DMS79 treated with DMSO at 0.1 percent for 48 hours (cell line): Measurements from ENCODE around the gene CD276.
"Not testable (repeated sequence)": the region's sequence is repeated elsewhere in the genome, so short reads cannot be mapped to it uniquely, and the experiment has no call there.

Experiments used
- DNase-seq: peaks from one replicate; lab custom pipeline; 2025; lab: John Stamatoyannopoulos, UW

The CD276 gene

DNA sequence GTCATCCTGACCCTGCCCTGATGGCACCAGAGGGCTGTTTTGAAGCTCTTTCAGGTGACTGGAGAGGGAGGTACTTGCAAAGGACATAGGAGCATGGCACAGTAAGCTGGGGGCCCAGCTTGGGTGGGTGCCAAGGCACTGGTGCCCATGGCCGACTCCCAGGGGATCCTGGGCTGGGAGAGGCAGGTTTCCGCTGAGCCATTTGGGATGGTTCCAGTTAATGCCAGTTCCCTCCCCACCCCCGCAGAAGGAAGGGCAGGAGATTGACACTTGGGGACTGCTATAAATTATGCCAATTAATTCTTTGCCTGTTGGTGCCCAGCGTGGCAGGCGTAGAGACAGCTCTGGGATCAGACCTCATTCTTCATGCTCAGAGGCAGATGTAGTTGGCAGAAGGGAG, 26.1 kb downstream of the CD276 start:
- no peak for DNase-seq

DNA sequence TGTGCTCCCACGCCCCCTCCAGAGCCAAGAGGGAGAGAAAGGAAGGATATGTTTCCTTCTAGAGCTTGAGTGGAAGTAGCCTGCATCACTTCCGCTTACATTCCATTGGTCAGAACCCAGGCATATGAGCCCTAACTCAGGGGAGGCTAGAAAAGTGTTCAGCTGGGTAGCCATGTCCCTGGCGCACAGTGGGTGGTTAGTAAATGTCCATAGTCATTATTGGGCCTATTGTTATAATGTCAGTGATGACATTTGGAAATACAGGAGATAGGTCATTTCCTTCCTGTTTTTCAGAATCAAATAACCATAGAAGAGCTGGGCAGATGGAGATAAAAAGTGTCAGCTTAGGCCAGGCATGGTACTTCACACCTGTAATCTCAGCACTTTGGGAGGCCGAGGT, 27.3 kb downstream of the CD276 start:
- no peak for DNase-seq

DNA sequence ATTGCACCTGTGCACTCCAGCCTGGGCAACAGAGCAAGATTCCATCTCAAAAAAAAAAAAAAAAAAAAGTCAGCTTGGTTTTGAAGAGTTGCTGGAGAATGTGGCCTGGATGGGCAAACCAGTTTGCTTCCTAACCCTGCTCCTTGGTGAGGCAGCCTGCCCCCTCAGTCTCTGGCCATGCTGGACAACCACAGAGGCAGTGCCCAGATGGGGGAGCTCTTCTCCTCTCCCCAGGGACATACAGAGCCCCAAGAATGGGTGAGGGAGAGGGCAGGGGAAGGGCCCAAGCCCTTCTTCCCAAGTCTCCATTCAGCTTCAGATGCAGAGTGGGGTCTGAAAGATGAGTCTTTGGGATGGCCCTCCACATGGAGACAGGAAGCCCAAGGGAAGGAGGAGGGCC, 27.9 kb downstream of the CD276 start:
- DNase-seq, result no peak

DNA sequence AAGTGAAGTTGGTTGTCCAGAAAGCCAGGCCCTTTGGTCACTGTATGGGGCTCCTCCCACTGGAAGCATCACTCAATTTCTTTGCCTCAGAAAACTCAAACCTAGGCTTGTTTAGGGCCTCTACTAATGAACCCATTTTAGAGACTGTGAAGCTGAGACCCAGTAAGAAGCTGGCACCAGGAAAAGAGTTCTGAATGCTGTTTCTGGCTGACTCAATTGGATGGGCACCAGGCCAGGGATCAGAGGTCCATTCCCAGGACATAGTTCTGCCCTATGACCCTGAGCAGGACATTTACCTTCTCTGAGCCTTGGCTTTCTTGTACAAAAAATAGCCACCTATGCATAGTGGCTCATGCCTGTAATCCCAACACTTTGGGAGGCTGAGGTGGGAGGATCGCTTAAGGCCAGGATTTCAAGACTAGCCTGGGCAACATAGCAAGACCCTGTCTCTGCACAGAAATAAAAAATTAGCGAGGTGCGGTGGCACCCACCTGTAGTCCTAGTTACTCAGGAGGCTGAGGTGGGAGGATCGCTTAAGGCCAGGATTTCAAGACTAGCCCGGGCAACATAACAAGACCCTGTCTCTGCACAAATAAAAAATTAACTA, 30.6 kb downstream of the CD276 start:
- no peak for DNase-seq

DNA sequence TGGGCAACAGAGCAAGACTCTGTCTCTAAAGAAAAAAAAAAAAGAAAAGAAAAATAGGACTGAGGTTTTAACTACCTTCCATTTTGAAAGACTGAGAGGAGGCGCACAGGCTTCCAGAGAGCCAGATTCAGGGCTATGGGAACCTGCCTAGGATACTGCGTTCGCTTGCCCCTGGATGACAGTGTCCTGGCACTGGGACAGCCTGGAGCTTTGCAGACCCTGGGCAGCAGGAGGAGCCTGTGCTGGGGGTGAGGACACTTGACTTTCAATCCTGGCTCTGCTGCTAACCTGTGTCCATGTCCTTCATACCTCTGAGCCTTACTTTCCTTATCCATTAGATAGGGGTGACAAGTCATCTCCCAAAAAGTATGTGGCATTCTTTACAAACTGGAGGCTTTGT, 31.2 kb downstream of the CD276 start:
- DNase-seq, result no peak

DNA sequence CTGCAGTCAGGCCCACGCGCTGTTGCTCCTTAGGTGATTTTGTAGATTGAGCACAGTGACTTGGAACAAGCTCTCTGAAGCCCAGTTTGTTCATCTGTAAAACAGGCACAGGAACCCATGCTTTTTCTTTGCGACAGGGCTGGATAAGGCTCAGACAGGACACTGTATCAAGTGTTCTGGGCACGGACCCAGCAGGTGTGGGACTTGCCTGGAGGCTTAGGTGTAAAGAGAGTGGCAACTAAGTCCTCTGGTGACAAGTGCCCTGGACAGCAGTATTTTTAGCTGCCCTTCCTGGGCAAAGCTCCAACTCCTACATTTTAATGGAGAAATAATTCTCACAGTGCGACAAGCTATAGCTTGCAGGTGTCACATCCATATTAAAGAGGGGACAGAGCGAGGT, 32.2 kb downstream of the CD276 start:
- peak; percentile 60 for DNase-seq

DNA sequence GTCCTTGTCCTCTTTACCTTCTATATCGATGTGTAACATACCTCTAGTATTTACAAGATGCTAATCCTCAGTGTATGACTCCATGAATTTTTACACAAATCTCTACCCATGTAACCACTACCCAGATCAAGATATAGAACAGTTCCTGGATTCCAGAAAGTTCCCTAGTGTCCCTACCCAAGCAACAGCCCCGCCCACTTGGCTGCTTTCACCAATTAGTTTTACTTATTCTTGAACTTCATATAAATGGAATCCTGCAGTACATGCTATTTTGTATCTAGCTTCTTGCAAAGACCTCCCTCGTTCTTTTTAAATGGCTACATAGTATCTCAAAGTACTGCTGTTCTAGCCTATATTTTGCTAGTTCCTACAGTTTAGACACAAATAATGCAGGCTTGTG, 33.0 kb downstream of the CD276 start:
- DNase-seq, result no peak

DNA sequence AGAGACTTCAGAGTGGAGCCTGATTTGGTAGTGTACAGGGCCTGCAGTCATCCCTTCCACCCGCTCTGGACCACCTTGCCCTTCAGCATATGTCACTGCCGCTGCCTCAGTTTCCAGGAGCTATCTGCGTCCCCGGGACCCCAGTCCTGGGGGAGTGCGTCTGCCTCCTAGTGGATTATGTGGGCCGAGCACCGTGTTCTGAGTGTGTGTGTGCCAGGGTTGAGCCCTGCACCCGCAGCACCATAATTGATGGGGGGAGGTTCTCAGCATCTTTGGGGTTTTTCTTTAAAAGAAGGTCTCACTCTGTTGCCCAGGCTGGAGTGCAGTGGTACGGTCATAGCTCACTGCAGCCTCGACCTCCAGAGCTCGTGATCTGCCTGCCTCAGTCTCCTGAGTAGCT, 33.6 kb downstream of the CD276 start:
- DNase-seq, result no peak

DNA sequence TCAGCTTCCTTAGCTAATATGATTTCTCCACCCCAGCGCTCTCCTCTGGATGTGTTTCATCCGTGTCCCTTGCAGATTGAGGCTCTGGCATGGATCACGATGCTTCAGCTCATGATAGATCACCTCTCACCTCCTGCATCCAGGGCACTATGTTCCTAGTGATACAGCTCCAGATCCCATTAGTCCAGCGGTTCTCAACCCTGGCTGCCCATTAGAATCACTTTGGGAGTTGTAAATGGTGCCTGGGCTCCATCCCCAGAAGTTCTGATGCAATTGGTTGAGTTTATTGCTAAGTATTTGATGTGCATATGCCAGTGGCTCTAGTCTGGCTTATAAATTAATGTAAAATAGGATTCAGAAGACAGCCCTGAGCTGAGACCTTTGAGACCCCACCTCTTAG, 34.5 kb downstream of the CD276 start:
- no peak for DNase-seq

DNA sequence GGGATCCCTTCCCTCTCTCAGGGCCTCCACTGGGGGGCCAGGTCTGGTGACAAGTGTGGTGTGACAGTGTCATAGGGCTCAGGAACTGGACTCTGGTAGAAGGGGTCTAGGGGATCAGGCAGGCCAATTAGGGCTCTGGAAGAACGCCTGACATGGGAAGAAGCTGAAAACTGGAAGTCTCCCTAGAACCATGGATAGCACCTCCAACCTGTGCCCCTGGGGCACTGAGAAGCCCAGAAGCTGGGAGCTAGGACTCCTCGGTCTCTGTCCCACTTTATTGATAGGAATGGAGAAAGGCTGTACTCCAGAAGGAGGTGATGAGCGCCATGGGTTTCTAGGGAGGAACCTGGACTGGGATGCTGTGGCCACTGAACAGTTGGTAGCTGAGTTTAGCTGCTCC, 38.2 kb downstream of the CD276 start:
- no peak for DNase-seq

DNA sequence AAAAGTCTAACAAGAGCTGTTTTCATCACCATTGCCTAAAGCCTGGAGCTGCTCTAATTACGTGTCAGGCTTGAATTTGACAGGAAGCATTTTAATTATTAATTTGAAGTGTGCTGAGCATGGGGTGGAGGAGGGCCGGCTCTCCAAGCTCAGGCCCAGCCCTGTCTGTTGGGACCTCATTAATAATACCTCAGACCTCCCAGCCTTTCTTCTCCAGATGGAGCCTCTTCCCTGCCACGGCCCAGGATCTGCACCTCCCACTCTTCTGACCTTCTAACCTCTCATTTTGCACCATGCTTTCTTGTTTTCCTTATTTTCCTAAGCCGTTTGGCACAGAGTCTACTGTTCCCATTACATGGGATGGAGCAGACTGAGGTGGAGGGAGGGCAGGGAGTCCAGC, 39.0 kb downstream of the CD276 start:
- DNase-seq, result no peak

DNA sequence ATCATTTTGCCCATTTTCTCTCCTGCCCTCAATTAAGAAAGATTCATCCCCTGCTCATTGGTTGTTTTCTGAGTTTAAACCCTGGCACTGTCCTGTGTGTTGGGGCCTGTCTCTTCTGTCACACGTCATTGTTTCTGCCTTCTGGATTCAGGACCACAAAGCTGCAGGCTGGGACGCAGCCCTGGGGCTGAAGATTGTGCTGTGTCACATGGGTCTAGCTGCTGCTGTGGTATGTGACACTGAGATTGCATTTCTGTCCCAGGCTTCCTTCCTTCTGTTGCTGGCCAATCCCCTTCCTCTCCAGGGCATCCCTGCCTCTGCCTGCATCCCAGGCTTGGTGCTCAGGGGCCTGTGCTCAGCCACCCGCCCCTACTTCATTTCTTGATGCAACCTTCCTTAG, 40.0 kb downstream of the CD276 start:
- no peak for DNase-seq

DNA sequence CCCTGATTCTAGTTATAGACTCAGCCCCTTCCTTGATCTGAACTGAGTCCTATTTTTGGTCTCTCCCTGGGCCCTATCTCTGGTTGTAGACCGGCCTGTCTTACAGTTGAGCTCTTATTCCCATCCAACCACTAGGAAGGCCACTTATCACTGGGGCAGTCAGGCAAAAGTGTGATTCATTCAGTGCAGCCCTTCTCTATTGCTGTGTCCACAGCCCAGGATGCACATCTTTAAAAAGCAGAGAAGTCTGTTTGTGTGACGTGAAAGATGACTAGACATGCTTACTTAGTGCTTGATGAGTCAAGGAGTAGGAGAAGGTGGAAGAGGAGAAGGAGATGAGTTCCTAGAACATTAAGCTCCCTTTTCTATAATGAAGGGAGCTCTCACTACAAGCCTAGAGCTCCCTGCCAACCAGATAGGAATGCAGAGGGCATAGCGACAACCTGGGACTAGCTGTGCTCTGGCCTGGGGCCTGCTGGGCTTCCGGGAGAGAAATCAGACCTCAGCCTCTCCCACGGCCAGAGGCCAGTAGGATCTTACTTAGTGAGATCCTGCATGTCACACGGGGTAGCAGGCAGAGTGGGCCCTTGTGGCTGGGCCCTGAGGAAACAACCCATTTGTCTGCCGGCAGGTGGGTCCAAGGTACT, 43.3 kb downstream of the CD276 start:
- DNase-seq, result no peak

DNA sequence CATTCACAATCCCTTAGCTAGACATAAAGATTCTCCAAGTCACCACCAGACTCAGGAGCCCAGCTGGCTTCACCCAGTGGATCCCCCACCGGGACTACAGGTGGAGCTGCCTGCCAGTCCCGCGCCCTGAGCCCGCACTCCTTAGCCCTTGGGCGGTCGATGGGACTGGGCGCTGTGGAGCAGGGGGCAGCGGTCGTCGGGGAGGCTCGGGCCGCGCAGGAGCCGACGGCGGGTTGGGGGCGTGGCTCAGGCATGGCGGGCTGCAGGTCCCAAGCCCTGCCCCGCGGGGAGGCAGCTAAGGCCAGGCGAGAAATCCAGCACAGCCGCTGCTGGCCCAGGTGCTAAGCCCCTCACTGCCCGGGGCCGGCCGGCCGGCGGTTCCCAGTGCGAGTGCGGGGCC, 47.9 kb downstream of the CD276 start:
- DNase-seq, result not testable (repeated sequence)

DNA sequence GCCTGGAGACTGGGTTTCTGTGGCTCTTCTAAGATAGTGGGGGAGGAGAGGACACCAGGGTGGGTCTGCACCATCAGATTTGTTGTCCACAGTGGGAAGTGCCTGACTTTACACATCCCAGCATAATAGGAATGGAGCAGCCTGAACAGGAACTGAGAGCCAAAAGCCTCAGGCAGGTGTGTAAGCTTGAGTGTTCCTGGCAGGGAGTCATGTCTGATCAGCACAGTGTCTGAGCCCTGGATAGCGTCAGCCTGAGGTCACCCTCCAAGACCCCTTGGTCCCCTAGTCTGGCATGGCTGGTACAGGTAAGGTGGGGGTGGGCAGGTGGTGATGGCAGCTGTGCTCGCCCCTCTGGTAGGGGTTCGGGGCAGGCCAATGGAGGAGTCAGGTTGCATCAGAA, 48.7 kb downstream of the CD276 start:
- DNase-seq, result peak; percentile 38

DNA sequence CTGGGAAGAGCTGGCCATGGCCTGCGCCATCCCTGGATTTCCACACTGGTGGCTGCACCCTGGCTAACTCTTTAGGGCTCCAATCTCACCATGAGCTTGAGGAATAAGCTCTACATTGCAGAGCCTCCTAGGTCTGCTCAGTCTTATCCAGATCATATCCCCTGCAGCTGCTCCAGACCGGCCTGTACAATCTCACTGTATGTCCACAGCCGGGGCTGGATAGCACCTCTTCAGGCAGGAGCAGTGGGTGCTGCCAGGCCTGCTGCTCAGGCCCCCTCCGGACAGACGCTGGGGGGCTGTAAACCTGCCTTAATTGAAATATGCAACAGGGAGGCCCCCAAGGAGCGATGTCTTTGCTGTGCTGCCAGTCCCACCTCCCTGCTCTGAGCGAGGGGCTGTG, 53.4 kb downstream of the CD276 start:
- DNase-seq, result no peak

DNA sequence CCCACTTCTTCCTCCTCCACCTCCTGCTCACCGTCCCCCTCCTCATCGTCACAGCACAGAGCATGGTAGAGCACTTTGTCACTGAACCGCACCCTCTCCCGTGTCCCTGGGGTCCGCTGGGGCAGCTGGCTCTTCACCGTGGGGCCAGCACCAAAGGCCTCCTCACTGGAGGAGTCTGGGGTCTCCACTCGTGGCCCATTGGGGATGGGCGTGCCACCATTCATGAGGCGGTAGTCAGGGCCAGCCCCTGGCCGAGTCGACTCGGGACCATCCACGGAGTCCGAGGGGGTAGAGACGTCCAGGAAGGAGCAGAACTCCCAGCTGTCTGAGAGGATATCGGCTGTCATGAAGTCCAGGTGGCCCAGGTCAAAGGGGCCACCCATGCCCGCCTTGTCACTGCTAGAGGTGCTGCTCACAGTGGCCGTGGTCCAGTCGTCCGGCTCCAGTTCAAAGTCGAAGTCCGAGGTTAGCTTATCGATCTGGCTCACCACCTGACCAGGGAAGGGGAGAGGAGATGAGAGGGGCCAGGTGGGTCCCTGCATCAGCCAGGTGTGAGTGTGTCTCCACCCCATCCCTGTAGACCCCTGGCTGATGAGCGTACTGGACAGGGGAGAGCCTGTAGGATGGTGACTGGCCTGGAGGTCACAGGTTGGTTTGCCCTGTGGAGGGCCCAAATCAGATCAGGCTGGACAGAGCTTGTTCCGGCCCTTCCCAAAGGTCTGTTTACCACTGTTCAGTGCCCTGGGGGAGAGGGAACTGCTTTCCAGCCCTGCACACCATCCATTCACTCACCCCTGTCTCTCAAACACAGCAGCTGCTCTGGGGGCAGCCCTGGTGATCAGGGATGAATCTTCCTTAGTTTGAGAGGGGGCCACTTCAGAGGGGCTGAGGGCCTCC, 56.2 kb downstream of the CD276 start:
- no peak for DNase-seq

DNA sequence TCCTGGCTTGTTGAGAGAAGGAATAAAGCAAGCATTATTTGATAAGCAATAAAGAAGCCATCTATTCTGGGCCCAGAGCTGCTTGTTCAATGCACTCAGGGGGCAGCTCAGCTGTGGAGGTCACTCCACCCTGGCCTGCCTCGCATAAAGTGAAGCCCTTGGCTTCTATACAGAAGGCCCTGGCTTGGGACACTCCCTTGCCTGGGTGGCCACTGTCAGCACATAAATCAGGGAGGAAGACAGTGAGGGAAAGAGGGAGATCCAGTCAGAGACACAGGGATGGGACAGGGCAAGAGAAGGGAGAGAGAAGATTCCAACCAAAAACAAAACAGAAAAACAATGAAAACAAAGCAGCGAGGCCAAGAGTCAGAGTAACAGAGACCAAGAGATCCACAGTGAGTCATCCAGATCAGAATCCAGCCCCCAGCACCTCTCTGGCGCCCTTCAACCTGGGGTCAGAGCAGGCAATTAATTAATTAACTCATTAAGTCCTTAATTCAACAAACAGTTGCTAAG, 57.2 kb downstream of the CD276 start:
- DNase-seq, result no peak

DNA sequence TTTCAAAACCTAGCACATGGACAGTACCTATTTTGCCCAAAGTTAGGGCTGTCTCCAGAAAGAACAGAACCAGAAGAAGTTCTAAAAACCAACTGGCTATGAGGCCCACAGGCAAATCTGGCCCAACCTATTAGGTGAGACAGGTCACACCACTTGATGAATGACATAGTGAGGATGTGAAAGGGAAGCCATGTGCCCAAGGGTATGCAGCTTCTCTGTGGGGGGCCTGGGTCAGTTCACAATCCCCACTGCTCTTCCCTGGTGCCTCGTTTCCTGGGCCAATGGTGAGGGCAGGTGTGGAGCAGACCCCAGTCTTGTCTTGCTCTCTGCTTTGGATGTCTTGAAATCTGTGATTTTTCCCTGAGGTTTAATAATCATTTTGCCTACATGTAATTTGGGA, 60.1 kb downstream of the CD276 start:
- DNase-seq, result no peak

DNA sequence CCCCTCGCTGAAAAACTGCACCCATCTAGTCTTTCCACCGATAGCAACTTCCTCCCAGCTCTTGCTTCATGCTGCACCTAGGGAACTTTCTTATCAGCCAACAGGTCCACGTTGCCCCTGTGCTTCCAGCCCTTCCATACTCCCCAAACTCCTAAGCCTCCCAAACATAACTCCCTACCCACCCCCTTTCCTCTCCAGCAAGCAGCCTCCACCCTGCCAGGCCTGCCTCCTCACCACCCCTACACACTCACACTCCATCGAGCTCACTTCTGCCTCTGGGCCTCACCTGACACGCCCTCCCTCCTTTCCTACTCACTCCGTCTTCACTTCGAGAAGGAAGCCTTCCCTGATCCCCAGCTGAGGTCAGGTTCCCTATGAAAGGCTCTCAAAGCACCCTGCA, 60.9 kb downstream of the CD276 start:
- no peak for DNase-seq

DNA sequence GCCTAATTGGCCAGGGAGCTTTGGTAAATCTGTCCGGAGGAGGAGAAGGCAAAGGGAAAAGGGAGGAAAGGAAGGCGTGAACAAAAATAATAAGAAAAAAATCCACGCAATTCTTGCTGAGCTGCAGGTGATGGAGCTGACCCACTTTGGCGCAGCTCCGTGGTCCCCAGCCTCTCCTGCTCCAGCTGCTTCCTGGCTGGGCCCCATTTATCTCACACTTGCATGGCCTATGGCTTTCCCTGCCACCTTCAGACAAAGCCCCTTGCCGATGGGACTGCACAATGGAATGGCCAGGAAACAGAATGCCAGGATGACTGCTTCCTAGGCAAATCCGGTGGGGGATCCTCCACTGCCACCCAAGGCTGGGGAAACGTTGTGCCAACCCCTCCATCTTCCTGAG, 62.1 kb downstream of the CD276 start:
- no peak for DNase-seq

DNA sequence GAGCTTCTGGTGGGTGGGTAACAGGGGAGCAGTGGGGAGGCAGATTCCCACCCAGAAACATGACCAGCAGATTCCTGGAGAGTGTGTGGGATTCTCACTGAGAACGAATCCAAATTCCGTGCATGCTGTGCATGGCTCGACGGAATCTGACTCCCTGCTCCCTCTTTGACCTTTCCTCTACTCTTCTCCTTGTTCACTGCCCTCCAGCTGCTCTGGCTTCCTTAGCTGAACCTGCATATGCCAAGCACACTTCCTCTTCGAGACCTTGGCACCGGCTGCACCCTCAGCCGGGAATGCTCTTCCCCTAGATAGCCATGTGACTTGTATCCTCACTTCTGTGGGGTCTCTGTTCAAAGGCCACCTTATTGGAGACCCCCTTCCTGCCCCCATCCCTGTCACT, 62.7 kb downstream of the CD276 start:
- no peak for DNase-seq
